SK-N-SH (cell line): ENCODE data around the gene CPEB3.

Experiments
- CTCF ChIP-seq: fragments of 200-600 bp; sonication (generic); IDR thresholded peaks from 2 replicates; pipeline ENCODE4 v1.6.1; 2017; ENCODE audit warnings: antibody characterized with exemption, mild to moderate bottlenecking, moderate library complexity
- EP300 ChIP-seq, 2 experiments: IDR thresholded peaks; 2 replicates each; pipeline versions ENCODE4 v1.4.0 to v1.6.1; 2012; ENCODE audit warnings: borderline replicate concordance in 1 of 2, low read depth in 1 of 2, low read length in 1 of 2

DNA sequence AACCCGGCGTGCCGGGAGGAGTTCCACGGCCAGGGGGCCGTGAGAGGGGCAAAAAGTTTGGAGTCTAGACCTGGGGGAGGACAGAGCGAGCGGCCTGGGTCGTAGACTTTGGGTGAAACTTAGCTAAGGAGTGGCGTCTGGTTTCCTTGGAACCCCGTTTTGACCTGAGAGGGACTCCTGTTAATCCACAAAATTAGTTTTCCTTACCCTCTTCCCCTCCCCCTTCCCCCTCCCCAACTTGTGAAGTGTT, 663 bp upstream of the CPEB3 start:
- TF ChIP-seq CTCF (no peak), EP300 (IDR thresholded peaks at IDR 0.05; ENCODE audit: borderline replicate concordance in 1 of 2, low read depth in 1 of 2, low read length in 1 of 2) (no peak)
